PC-3 (cell line): ENCODE results near the gene AOAH.

Experiments
- EZH2phosphoT487 ChIP-seq: fragments of 300-600 bp; sonication (generic); IDR thresholded peaks from 2 replicates; pipeline ENCODE4 v1.6.1; 2018; ENCODE audit warnings: mild to moderate bottlenecking, antibody characterized with exemption, low read length, borderline replicate concordance
- TF ChIP-seq, protein P1 (sequence below): fragments of 300-600 bp; sonication (generic); conservative IDR thresholded peaks from 2 replicates; pipeline ENCODE4 v1.5.1; 2017; ENCODE audit warnings: antibody characterized with exemption, low read depth, mild to moderate bottlenecking, low read length

DNA sequence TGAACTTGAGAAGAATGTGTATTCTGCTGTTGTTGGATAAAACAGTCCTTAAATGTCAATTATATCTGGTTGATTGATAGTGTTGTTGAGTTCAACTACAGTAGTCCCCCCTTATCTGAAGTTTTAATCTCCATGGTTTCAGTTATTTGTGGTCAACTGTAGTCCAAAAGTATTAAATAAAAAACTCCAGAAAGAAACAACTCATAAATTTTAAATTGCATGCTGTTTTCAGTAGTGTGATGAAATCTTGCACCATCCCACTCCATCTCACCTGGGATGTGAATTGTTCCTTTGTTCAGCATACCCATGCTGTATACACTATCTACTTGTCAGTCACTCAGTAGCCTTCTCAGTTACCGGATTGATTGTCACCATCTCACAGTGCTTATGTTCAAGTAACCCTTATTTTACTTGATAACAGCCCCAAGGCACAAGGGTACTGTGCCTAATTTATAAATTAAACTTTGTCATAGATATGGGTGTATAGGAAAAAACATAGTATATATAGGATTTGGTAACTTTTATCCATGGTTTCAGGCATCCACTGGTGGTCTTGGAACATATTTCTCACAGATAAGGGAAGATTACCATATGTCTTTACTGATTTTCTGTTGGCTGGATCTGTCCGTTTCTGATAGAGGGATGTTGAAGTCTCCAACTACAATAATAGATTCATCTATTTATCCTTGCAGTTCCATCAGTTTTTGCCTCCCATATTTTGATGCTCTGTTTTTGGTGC, 57.1 kb downstream of the AOAH start:
- TF ChIP-seq, protein P1, sequence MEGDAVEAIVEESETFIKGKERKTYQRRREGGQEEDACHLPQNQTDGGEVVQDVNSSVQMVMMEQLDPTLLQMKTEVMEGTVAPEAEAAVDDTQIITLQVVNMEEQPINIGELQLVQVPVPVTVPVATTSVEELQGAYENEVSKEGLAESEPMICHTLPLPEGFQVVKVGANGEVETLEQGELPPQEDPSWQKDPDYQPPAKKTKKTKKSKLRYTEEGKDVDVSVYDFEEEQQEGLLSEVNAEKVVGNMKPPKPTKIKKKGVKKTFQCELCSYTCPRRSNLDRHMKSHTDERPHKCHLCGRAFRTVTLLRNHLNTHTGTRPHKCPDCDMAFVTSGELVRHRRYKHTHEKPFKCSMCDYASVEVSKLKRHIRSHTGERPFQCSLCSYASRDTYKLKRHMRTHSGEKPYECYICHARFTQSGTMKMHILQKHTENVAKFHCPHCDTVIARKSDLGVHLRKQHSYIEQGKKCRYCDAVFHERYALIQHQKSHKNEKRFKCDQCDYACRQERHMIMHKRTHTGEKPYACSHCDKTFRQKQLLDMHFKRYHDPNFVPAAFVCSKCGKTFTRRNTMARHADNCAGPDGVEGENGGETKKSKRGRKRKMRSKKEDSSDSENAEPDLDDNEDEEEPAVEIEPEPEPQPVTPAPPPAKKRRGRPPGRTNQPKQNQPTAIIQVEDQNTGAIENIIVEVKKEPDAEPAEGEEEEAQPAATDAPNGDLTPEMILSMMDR, result no peak
- TF ChIP-seq EZH2phosphoT487, result no peak
